Stimulated activated CD4-positive, alpha-beta T cell treated with anti-CD3 and anti-CD28 coated beads, Interleukin-2, amount 100 ng/mL, for 4 hours (primary cell): ENCODE results near the gene DHX9.

ENCODE experiments used
- DNase-seq: peaks from one replicate; pipeline ENCODE4 v3.0.0-alpha.2; 2020; ENCODE audit warnings: low read depth

DHX9 gene

GRCh38 chr1:182839209-182840066 lies at the start of gene DHX9:
DHX9 (plus strand) TSS chr1:182839347; CDS start chr1:182842567, 3,220 bp downstream.
- DNase-seq = peak; percentile 90

- no peak for DNase-seq
Measured at GRCh38 chr1:182791281-182792179, 47.6 kb upstream of the DHX9 start.

- DNase-seq = no peak
Measured at GRCh38 chr1:182794091-182794490, 45.1 kb upstream of the DHX9 start.

- DNase-seq = no peak
Measured at GRCh38 chr1:182794676-182795201, 44.4 kb upstream of the DHX9 start.

- DNase-seq = no peak
Measured at GRCh38 chr1:182795563-182796228, 43.5 kb upstream of the DHX9 start.

- DNase-seq = no peak
Measured at GRCh38 chr1:182802006-182802803, 36.9 kb upstream of the DHX9 start.

- no peak for DNase-seq
Measured at GRCh38 chr1:182803846-182804245, 35.3 kb upstream of the DHX9 start.

- no peak for DNase-seq
Measured at GRCh38 chr1:182806015-182806678, 33.0 kb upstream of the DHX9 start.

GRCh38 chr1:182807907-182808306 lies 31.2 kb upstream of the DHX9 start:
- DNase-seq = no peak

GRCh38 chr1:182809414-182809957 lies 29.7 kb upstream of the DHX9 start:
- no peak for DNase-seq

GRCh38 chr1:182811975-182812722 lies 27.0 kb upstream of the DHX9 start:
- no peak for DNase-seq

GRCh38 chr1:182816863-182817262 lies 22.3 kb upstream of the DHX9 start:
- no peak for DNase-seq

- DNase-seq = no peak
Measured at GRCh38 chr1:182817802-182818201, 21.3 kb upstream of the DHX9 start.

GRCh38 chr1:182823220-182823619 lies 15.9 kb upstream of the DHX9 start:
- no peak for DNase-seq

GRCh38 chr1:182826892-182827291 lies 12.3 kb upstream of the DHX9 start:
- DNase-seq = no peak

GRCh38 chr1:182829285-182829932 lies 9.7 kb upstream of the DHX9 start:
- no peak for DNase-seq

- DNase-seq = no peak
Measured at GRCh38 chr1:182833271-182833670, 5.9 kb upstream of the DHX9 start.

GRCh38 chr1:182834326-182834725 lies 4.8 kb upstream of the DHX9 start:
- no peak for DNase-seq

GRCh38 chr1:182835806-182836205 lies 3.3 kb upstream of the DHX9 start:
- no peak for DNase-seq
